DOHH2 (cell line): Measurements from ENCODE around the gene UBE2B.

Source experiments
- CTCF ChIP-seq: fragments of 200-600 bp; sonication (generic); IDR thresholded peaks from one replicate; pipeline ENCODE4 v1.5.1; 2014; ENCODE audit warnings: antibody characterized with exemption, mild to moderate bottlenecking, low read depth, low read length; ENCODE audit not compliant: poor library complexity, severe bottlenecking
- EZH2phosphoT487 ChIP-seq: fragments of 200-600 bp; sonication (generic); IDR thresholded peaks from 2 replicates; pipeline ENCODE4 v1.6.1; 2017; ENCODE audit warnings: borderline replicate concordance, mild to moderate bottlenecking, antibody characterized with exemption, low read length, moderate library complexity, mixed read lengths

DNA sequence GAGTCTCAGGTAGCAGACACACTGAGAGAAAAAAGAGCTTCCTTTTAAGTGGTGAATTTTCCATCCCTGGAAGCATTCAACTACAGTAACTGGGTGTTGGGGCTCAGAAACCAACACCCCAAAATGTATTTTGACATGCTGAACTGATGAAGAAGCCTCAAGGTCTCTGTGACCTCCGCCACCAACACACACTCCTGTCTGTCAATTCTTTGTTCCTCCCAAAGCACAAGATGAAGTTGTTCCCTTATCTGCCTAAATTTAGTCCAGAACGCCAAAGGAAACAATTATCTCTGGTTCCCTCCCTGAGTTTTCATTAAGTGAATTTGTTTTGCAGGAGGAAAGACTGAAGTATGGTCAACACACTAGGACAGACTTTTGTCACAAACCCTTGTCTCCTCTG is 41.7 kb downstream of the UBE2B start:
- TF ChIP-seq CTCF (no peak), EZH2phosphoT487 (no peak)
